Measurements from ENCODE around the gene DPYSL5. TPM values are rescaled to one million over a fixed set of nuclear protein-coding genes. Genes with fewer than 3 reads are reported as not detected.

Gene DPYSL5
- polyA plus RNA-seq, 2 of the 4 experiments (the other 2 are of a cell fraction), result 2.5 to 8.2 TPM

GRCh38 chr2:26901326-26902183 lies 53.6 kb downstream of the DPYSL5 start:
- WGBS (ENCODE audit: missing lambda C conversion rate), result 80% methylated on average over 22 of the region's 23 CpGs
- Histone ChIP-seq H3K27ac (no peak overlapping the region), H3K4me3 (no peak overlapping the region), H3K4me1 (no peaks in the 10 kb centered on the region), H3K9me3 (peaks cover 5% of the 10 kb centered on the region; the same call in 1 of the 3 replicates), H3K4me2 (no peak overlapping the region)
- ChIA-PET CTCF (interaction anchor here (1.1 to 4.0 kb wide), 3 partner anchors 10 to 55 kb away, joined by 3 to 21 read pairs (median 6); no protein-coding TSS in a partner anchor), POLR2A (no interaction called here)
- no peak for TF ChIP-seq MAZ (IDR thresholded peaks at IDR 0.05; ENCODE audit: borderline replicate concordance, low read depth, low read length)
- no peak for TF ChIP-seq CTCF (IDR thresholded peaks at IDR 0.05)
- no peak for TF ChIP-seq CBX8 (IDR thresholded peaks at IDR 0.05)
- no peak for TF ChIP-seq CHD2 (IDR thresholded peaks at IDR 0.05; ENCODE audit: low read length, partially characterized antibody)
- FAIRE-seq (no peak), DNase-seq (ENCODE audit: low read depth in 1 of 2, low spot score in 1 of 2) (no peak), ATAC-seq (no peak)

GRCh38 chr2:26903676-26904075 lies 55.7 kb downstream of the DPYSL5 start:
- POLR2A ChIA-PET, result no interaction called here
- no peak for FAIRE-seq

GRCh38 chr2:26904839-26905238 lies 56.9 kb downstream of the DPYSL5 start:
- no peaks in the 10 kb centered on the region for H3K4me1 ChIP-seq
- ChIA-PET POLR2A (no interaction called here), CTCF (interaction anchor here (1.8 to 4.0 kb wide), 4 partner anchors 17 to 159 kb away, joined by 5 to 24 read pairs (median 6); no protein-coding TSS in a partner anchor)
- TF ChIP-seq ELK1 (IDR thresholded peaks at IDR 0.05; ENCODE audit: low read depth, low read length) (no peak), TP53 (CRISPR knock-in tag; IDR thresholded peaks at IDR 0.05) (no peak), ESRRA (IDR thresholded peaks at IDR 0.05; ENCODE audit: borderline replicate concordance, low read length) (no peak), CEBPB (IDR thresholded peaks at IDR 0.05) (no peak), RARB (CRISPR knock-in tag; IDR thresholded peaks at IDR 0.05) (no peak), GATA3 (IDR thresholded peaks at IDR 0.05; ENCODE audit: borderline replicate concordance) (no peak), KDM5A (IDR thresholded peaks at IDR 0.05) (no peak), MAFK (IDR thresholded peaks at IDR 0.05; ENCODE audit: partially characterized antibody) (no peak), RAD21 (conservative IDR thresholded peaks at IDR 0.05 in 1 of 2, IDR thresholded peaks at IDR 0.05 in 1 of 2) (no peak), HOXA7 (CRISPR knock-in tag; IDR thresholded peaks at IDR 0.05) (no peak), POLR2A (IDR thresholded peaks at IDR 0.05; ENCODE audit: low read length) (no peak), MAZ (IDR thresholded peaks at IDR 0.05; ENCODE audit: borderline replicate concordance, low read depth, low read length) (no peak), RCOR1 (IDR thresholded peaks at IDR 0.05; ENCODE audit: low read depth, low read length) (no peak)

More at GRCh38 chr2:26903676-26904075, 55.7 kb downstream of the DPYSL5 start:
- Histone ChIP-seq H3K9me3 (no peaks in the 10 kb centered on the region), H3K4me2 (no peak overlapping the region), H3K4me3 (no peak overlapping the region), H3K27ac (no peak overlapping the region), H3K4me1 (no peaks in the 10 kb centered on the region)
- DNase-seq (ENCODE audit: low read depth in 1 of 2, low spot score in 1 of 2), result no peak
- TF ChIP-seq ESRRA (IDR thresholded peaks at IDR 0.05; ENCODE audit: borderline replicate concordance, low read length) (no peak), REST (IDR thresholded peaks at IDR 0.05) (no peak), E2F6 (IDR thresholded peaks at IDR 0.05; ENCODE audit: borderline replicate concordance, low read depth) (no peak), BHLHE40 (IDR thresholded peaks at IDR 0.05; ENCODE audit: low read depth, low read length) (no peak), FOXS1 (CRISPR knock-in tag; IDR thresholded peaks at IDR 0.05) (no peak), HDAC2 (IDR thresholded peaks at IDR 0.05) (no peak), ZSCAN20 (CRISPR knock-in tag; IDR thresholded peaks at IDR 0.05) (no peak), HOXB5 (CRISPR knock-in tag; IDR thresholded peaks at IDR 0.05) (no peak)
- ATAC-seq, result no peak
- WGBS (ENCODE audit: missing lambda C conversion rate), result 54% methylated on average over 5 of the region's 5 CpGs
- CTCF ChIA-PET, result interaction anchor here (0.7 to 1.9 kb wide), 2 partner anchors 11 to 18 kb away, joined by 3 to 5 read pairs; no protein-coding TSS in a partner anchor

More at GRCh38 chr2:26904839-26905238, 56.9 kb downstream of the DPYSL5 start:
- H3K4me3 ChIP-seq, result no peak overlapping the region
- no peak overlapping the region for H3K27ac ChIP-seq
- FAIRE-seq, result no peak
- no peak for DNase-seq (ENCODE audit: low read depth in 1 of 2, low spot score in 1 of 2)
- no peak for ATAC-seq
- no peak overlapping the region for H3K4me2 ChIP-seq
- WGBS (ENCODE audit: missing lambda C conversion rate), result 74% methylated on average over 2 of the region's 2 CpGs
- H3K9me3 ChIP-seq, result no peaks in the 10 kb centered on the region

Measured in A549 (cell line).